HepG2 (cell line): ENCODE results near the gene OSBPL2. TPM values are rescaled to one million over a fixed set of nuclear protein-coding genes. Genes with fewer than 3 reads are reported as not detected.

Source experiments
- ATAC-seq: fragments of 200-7000 bp; cut with Tn5 transposase; 3 replicates; pipeline ENCODE4 v1.9.1; 2020; ENCODE audit warnings: mild to moderate bottlenecking, moderate library complexity
- BruUV-seq: library from RNA; stranded (reverse); fragments of 400-500 nt; replicated peaks from 2 replicates; lab custom pipeline; 2021; lab: Mats Ljungman, UMichigan
- CTCF ChIA-PET: fragments of 300-600 bp; formaldehyde crosslinking; extraction: SDS; loops from one replicate; lab custom pipeline; 2021; ENCODE audit warnings: low total read pairs, inconsistent platforms, low intra/inter-chr PET ratio; lab: Yijun Ruan, JAX
- POLR2A ChIA-PET: fragments of 350-600 bp; sonication (Branson Sonifier 250); formaldehyde crosslinking; loops from one replicate; lab custom pipeline; 2020; ENCODE audit warnings: antibody characterized with exemption, inconsistent platforms; lab: Yijun Ruan, JAX
- DNase-seq: peaks from one replicate; pipeline ENCODE4 v3.0.0-alpha.2; 2015; ENCODE audit warnings: low spot score
- FAIRE-seq: peaks from 3 replicates; lab custom pipeline; 2011; peaks lifted over from hg19 to GRCh38; lab: Jason Lieb, UNC
- H2AFZ ChIP-seq: one replicate; pipeline ENCODE4 v1.6.1; 2011; ENCODE audit warnings: low read length, inconsistent platforms
- H3K27ac ChIP-seq: fragments of 300-600 bp; 3 replicates; pipeline ENCODE4 v1.8.0; 2011; ENCODE audit warnings: mixed run types, mild to moderate bottlenecking, mixed read lengths, low read length, inconsistent platforms; ENCODE audit not compliant: insufficient read depth; ENCODE audit errors: extremely low read length
- H3K27me3 ChIP-seq, 2 experiments: fragments of 200-600 bp in 1 of 2; 2 replicates in 1 of 2; 3 replicates in 1 of 2; pipeline versions ENCODE4 v1.6.0 to v1.8.0; 2011; ENCODE audit warnings: low read length in 2 of 2, mild to moderate bottlenecking in 2 of 2, moderate library complexity in 2 of 2, inconsistent platforms in 1 of 2; ENCODE audit not compliant: insufficient read depth in 2 of 2, control insufficient read depth in 1 of 2
- H3K36me3 ChIP-seq, 2 experiments: fragments of 200-600 bp in 1 of 2; replicated peaks in 1 of 2; 2 replicates in 1 of 2; 3 replicates in 1 of 2; pipeline versions ENCODE4 v1.5.1 to v1.8.0; 2011; ENCODE audit warnings: low read length in 2 of 2, inconsistent platforms in 1 of 2; ENCODE audit not compliant: insufficient read depth in 2 of 2, control insufficient read depth in 1 of 2
- H3K4me1 ChIP-seq: 2 replicates; pipeline ENCODE4 v1.5.1; 2012; ENCODE audit warnings: low read length, inconsistent platforms; ENCODE audit not compliant: insufficient read depth
- H3K4me2 ChIP-seq: 2 replicates; pipeline ENCODE4 v1.6.0; 2011; ENCODE audit warnings: low read depth, low read length, inconsistent platforms
- H3K4me3 ChIP-seq, 3 experiments: fragments of 200-600 bp in 1 of 3; sonication (generic), shearing (Covaris generic) in 1 of 3; replicated peaks in 1 of 3; 2 replicates each; pipeline ENCODE4 v1.5.1; 2011 to 2016; ENCODE audit warnings: low read length in 3 of 3, inconsistent platforms in 2 of 3, low read depth in 2 of 3, mild to moderate bottlenecking in 2 of 3, control low read depth in 1 of 3, mixed read lengths in 1 of 3; ENCODE audit not compliant: insufficient read depth in 1 of 3
- H3K79me2 ChIP-seq: one replicate; pipeline ENCODE4 v1.6.1; 2011; ENCODE audit warnings: low read length, inconsistent platforms; ENCODE audit not compliant: insufficient read depth
- H3K9ac ChIP-seq: 2 replicates; pipeline ENCODE4 v1.6.0; 2011; ENCODE audit warnings: mild to moderate bottlenecking, low read depth, low read length, inconsistent platforms; ENCODE audit not compliant: insufficient read depth
- H3K9me3 ChIP-seq: 2 replicates; pipeline ENCODE4 v1.5.1; 2012; ENCODE audit warnings: mild to moderate bottlenecking, low read length
- H4K20me1 ChIP-seq: 2 replicates; pipeline ENCODE4 v1.6.0; 2011; ENCODE audit warnings: inconsistent platforms, mild to moderate bottlenecking, low read length, moderate library complexity; ENCODE audit not compliant: insufficient read depth
- MYNN ChIP-seq: sonication (generic); formaldehyde crosslinking; IDR thresholded peaks from 2 replicates; pipeline ENCODE4 v1.4.0; 2020; ENCODE audit warnings: mild to moderate bottlenecking, low read depth, missing genetic modification reagents
- ZNF124 ChIP-seq: sonication (generic); formaldehyde crosslinking; IDR thresholded peaks from 2 replicates; pipeline ENCODE4 v1.4.0; 2020; ENCODE audit warnings: missing genetic modification reagents
- ZNF441 ChIP-seq: sonication (generic); formaldehyde crosslinking; IDR thresholded peaks from 2 replicates; pipeline ENCODE4 v1.7.0; 2021; ENCODE audit warnings: missing genetic modification reagents, borderline replicate concordance
- ZNF773 ChIP-seq: sonication (generic); formaldehyde crosslinking; IDR thresholded peaks from 2 replicates; pipeline ENCODE4 v1.4.0; 2020; ENCODE audit warnings: missing genetic modification reagents, borderline replicate concordance
- ZXDC ChIP-seq: sonication (generic); formaldehyde crosslinking; IDR thresholded peaks from 2 replicates; pipeline ENCODE4 v1.5.0; 2020; ENCODE audit warnings: mild to moderate bottlenecking, missing genetic modification reagents
- WGBS: methylation state at CpG from one replicate; pipeline ENCODE4 v1.1.6; 2017; ENCODE audit warnings: low lambda C conversion rate; 5-methylcytosine and 5-hydroxymethylcytosine counted together
- in situ Hi-C: cut with HindIII; loops from 2 replicates; pipeline ENCODE4 v1.10.0; 2017; ENCODE audit warnings: low pct_unique_long_range_greater_than_20kb; ENCODE audit not compliant: extremely low pct_ligation_motif_present
- intact Hi-C: fragments of 100-400 bp; cut with micrococcal nuclease; formaldehyde crosslinking; loops from one replicate; pipeline ENCODE4 v1.10.0; 2022; ENCODE audit not compliant: unreplicated experiment
- polyA plus RNA-seq, 8 experiments: library from polyadenylated mRNA; depleted of rRNA in 3 of 8; stranded (reverse) in 7 of 8; unstranded in 1 of 8; fragments of >200 nt; fragmentation: Illumina TruSeq in 4 of 8; extraction: Trizol in 4 of 8; gene quantifications; 2 replicates each; pipeline versions ENCODE4 v1.2.1 to v1.2.3, GENCODE V29; 2011 to 2016; ENCODE audit warnings: low read depth in 4 of 8, missing spikeins in 1 of 8, mixed read lengths in 1 of 8; ENCODE audit not compliant: insufficient read depth in 1 of 8
- total RNA-seq, 5 experiments: library from RNA; depleted of rRNA; stranded (reverse); fragments of >200 nt; fragmentation: Illumina TruSeq; extraction: Trizol; gene quantifications; 2 replicates each; pipeline ENCODE4 v1.2.3, GENCODE V29; 2016; ENCODE audit warnings: low read depth in 1 of 5

OSBPL2 gene
- total and polyA plus RNA-seq, 2 of the 13 experiments (the other 11 are each of a cell fraction or from before 2014, with no cell fraction given) = 18.5 to 37.4 TPM

- TSS peak; percentile 62 for BruUV-seq
- Histone ChIP-seq H3K4me3 (no peak overlapping the region), H3K4me1 (peaks cover 18% of the 10 kb centered on the region), H2AFZ (no peak overlapping the region), H3K27ac (no peak overlapping the region), H4K20me1 (no peaks in the 10 kb centered on the region), H3K27me3 (no peaks in the 10 kb centered on the region), H3K36me3 (peaks cover 30 to 45% of the 10 kb centered on the region in 2 experiments), H3K4me2 (no peak overlapping the region), H3K79me2 (no peaks in the 10 kb centered on the region), H3K9ac (no peak overlapping the region), H3K9me3 (no peaks in the 10 kb centered on the region)
- DNase-seq (no peak), ATAC-seq (no peak), FAIRE-seq (no peak)
- ChIA-PET CTCF (no interaction called here), POLR2A (no interaction called here)
- TF ChIP-seq MYNN (CRISPR knock-in tag) (no peak), ZNF773 (CRISPR knock-in tag) (no peak), ZXDC (CRISPR knock-in tag) (no peak), ZNF441 (no peak), ZNF124 (no peak)
- in situ Hi-C loops (no loop called here), intact Hi-C loops (no loop called here)
- 97% methylated on average over 17 of the region's 17 CpGs for WGBS
These were observed 56.2 kb downstream of the OSBPL2 start for GRCh38 chr20:62294516-62294915.
